Activated naive CD8-positive, alpha-beta T cell treated with anti-CD3 and anti-CD28 coated beads, Interleukin-2, amount 50 U/mL, for 16 hours (primary cell): ENCODE measurements around the gene PRR5.
"Not testable (repeated sequence)": the region's sequence is repeated elsewhere in the genome, so short reads cannot be mapped to it uniquely, and the experiment has no call there.

Experiments used
- DNase-seq: peaks from one replicate; pipeline ENCODE4 v3.0.0-alpha.2; 2020; ENCODE audit warnings: low read depth, low spot score

Gene PRR5, protein sequence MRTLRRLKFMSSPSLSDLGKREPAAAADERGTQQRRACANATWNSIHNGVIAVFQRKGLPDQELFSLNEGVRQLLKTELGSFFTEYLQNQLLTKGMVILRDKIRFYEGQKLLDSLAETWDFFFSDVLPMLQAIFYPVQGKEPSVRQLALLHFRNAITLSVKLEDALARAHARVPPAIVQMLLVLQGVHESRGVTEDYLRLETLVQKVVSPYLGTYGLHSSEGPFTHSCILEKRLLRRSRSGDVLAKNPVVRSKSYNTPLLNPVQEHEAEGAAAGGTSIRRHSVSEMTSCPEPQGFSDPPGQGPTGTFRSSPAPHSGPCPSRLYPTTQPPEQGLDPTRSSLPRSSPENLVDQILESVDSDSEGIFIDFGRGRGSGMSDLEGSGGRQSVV

DNA sequence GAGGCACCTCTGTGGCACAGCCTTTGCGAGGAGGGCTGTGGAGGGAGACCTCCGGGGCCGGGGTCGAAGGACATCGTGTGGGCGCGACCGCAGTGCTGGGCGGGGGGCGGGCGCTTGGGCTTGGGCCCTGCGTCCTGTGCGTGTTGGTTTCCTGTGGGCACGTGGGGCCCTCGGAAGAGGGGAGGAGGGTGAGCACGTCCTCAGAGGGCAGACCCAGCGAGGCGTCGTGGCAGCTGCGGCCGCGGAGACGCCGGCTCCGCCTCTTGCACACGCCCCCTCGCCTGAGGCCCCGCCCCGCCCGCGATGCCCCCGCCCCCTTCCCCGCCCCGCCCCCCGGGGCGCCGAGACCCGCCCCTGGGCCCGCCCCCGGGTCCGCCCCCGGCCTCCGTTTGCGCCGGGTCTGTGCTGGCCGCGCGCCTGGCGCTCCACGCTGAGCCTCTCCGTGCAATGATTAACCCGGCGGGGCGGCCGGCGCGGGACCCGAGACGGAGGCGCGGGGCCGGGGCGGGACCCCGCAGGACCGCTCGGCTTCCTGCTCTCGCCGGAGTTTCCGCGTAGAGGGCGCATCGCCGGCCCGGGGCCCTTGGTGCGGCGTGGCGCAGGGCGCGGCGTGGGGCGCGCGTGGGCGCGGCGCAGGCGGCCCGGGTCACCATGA is at the start of gene PRR5:
TSS of gene PRR5 (plus strand) at position 381 of the 655 bp plus-strand sequence. CDS start at position 652, 271 bp downstream.
- DNase-seq, result peak; percentile 54

DNA sequence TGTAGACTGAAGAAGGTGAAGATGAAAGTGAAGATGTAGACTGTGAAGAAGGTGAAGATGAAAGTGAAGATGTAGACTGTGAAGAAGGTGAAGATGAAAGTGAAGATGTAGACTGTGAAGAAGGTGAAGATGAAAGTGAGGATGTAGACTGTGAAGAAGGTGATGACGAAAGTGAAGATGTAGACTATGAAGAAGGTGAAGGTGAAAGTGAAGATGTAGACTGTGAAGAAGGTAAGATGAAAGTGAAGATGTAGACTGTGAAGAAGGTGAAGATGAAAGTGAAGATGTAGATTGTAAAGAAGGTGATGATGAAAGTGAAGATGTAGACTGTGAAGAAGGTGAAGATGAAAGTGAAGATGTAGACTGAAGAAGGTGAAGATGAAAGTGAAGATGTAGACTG is 49.1 kb upstream of the PRR5 start:
- DNase-seq, result not testable (repeated sequence)

DNA sequence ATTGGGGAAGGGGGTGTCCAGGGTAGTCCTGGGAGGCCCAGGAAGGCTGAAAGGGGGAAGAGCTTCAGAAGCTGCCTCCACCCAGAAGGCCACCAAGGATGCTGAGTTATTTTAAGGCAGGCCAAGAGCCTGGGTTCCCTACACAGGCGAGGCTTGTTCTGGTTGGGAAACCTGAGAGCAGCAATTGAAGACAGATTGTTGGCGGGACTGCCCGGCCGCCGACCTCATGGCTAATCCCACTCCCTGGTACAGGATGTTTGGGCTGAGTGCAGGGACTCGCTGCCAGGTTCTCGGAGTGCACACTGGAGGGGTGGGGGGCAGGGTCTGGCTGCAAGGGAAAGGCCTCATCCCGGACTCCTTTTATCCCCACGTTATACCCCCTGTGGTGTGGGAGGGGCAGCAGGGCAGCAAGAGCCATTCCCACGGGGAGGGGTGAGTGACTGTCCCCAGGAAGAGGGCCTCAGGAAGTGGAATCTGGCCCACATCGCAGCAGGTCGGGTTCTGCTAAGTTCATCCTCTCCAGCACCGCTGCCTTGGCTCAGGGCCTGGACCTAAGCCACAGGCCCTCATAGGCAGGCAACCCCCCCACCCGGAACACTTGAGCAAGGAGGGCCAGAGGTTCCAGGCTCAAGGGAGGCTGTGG is 43.6 kb upstream of the PRR5 start:
- no peak for DNase-seq

DNA sequence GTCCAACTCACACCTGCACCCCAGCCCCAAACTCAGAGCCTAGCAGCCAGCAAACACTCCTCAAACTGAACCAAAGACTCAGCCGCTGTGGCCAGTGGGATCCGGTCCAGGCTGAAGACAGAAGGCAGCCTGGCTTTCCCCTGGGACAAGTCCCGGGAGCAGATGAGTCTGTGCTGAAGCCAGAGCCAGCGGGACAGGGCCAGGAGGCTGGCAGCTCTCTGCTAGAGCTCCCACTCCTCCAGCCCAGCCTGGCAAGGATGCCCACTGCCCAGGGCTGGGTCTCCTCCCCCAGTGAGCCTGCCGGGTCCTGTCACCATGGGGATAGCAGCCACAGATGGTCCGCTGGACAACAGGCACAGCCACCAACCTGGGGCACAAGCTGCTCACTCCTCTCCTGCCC is 42.9 kb upstream of the PRR5 start:
- DNase-seq, result no peak

DNA sequence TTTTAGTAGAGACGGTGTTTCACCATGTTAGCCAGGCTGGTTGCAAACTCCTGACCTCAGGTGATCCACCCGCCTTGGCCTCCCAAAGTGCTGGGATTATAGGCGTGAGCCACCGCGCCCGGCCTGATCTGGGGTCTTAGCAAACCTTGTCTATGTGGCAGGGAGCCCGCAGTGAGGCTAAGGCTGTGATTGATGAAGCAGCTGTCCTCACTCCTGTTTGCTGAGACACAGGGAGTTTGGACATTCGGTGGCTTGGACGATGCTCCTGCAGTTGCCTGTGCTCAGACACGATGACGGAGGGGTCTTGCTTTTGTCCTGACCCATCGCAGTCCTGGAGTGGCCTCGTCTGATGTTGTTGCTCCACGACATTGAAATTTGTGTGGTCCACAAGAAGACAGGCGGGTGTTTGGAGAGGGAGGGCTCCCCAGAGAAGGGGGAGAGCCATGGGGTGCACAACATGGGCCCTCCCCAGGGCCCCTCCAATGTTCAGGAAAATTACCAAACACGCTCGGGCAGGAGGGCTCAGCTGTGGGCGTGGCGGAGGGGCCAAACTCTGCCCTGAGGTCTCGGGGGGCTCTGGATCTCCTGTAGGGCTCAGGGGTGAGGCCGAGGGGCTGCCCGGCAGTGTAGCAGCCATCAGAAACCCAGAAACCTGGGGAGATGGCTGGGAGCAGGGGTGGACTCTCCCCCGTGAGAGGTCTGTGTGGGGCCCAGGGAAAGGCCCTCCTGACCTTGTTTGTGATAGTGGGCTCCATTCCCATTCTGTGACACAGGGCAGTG is 41.8 kb upstream of the PRR5 start:
- no peak for DNase-seq

DNA sequence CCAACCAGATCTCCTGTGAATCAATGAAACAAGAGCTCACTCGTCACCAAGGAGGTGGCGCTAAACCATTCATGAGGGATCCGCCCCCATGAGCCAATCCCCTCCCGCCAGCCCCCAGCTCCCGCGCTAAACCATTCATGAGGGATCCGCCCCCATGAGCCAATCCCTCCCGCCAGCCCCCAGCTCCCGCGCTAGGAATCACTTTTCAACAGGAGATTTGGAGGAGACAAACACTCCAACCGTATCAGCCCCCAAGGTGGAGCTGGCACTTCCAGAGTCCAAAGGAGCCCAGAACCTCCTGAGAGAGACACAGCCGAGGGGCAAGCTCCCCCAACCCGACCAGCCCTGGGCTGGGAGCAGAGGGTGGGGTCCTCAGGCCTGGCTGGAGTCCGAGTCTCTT is 40.9 kb upstream of the PRR5 start:
- DNase-seq, result no peak

DNA sequence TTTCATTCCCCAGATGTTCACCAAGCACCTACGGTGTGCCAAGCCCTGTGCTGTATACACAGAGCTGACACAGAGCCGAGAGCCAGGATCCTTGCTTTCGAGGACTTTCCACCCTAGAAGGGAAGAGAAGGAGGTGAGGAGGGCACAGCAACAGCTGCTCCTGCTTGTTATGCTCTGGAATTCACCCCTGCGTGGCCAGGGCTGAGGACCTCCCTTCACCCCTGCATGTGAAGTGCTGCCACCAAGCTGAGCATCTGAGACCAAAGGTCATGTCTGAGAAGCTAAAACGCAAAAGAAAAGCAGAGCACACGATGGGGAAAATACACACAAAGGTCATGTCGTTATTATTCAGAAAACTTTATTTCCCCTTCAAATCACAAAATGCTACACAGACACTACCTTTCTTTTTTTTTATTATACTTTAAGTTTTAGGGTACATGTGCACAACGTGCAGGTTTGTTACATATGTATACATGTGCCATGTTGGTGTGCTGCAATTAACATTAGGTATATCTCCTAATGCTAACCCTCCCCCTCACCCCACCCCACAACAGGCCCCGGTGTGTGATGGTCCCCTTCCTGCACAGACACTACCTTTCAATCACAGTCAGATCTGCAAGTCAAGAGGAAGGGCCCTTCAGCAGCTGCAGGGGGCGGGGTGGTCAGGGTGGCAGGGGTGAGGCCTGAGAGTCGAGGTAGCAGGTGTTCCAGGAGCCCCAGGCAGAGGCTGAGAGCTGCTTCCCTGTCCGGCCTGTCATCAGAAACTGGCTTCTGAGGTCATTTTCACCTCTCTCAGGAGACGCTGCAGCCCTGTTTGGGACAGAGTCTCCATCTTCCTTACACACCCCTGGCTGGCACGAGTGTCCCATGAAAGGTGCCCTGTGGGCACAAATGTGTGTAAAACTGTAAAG is 40.1 kb upstream of the PRR5 start:
- DNase-seq, result no peak

DNA sequence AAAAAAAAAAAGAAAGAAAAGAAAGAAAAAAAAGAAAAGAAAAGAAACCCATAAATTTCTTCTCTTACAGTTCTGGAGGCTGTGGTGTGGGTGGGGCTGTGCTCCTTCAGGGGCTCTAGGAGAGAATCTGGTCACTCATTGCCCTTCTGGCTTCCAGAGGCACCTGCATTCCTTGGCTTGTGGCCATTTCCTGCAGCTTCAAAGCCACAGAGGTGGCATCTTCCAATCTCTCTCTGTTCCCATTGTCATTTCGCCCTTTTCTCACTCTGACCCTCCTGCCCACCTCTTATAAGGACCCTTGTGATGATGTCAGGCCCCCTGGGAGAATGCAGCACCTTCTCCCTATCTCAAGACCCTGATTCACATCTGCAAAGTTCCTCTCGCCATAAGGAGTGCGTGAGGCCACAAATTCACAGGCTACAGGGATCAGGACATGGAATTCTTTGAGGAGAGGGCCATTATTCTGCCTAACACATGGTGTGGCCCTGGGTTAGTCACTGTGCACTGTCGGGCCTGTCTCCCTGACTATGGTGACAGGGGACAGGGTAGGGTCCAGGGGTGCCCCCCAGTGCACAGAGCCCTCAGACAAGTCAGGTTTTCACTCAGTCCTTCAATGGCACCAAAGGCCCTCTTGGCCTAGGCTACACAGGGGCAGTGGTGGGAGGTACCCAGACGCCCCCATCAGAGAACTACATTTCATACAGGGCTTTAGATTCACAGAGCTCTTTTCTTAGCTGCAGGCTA is 38.6 kb upstream of the PRR5 start:
- DNase-seq, result no peak

DNA sequence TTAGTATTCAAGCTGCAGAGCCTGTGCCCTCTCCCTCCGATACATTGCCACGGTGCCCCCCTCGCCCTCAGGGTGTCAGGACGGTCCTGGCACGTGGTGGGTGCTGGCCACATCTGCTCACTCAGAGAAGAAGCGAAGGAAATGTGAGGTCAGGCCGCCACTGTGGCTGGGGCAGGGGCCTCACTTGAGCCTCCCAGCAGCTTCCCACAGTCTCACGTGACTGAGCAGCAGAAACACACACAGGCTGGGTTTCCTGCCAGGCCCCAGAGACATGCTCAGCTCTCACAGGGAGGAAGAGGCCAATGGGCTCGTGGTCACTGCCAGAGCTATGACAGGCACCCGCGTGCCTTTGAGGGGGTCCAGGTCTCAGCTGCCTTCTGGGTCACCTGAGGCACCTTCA is 37.9 kb upstream of the PRR5 start:
- no peak for DNase-seq

DNA sequence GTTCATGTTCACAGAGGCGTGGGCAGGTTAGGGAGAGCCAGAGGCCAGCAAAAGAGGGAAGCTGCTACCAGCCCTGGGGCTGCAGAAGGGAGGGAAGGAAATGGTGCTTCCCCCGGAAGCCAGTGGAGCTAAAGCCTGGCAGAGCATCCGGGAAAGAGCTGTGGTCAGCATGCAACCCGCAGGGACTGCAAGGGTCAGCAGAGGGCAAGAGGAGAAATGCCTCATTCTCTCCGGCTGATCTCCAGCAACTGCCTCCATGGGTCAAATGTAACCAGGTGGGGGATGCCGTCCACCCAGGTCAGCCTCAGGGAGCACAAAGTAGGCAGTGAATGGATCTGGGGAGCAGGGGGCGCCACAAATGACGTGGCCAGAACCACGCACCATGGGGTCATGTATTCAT is 36.9 kb upstream of the PRR5 start:
- no peak for DNase-seq

DNA sequence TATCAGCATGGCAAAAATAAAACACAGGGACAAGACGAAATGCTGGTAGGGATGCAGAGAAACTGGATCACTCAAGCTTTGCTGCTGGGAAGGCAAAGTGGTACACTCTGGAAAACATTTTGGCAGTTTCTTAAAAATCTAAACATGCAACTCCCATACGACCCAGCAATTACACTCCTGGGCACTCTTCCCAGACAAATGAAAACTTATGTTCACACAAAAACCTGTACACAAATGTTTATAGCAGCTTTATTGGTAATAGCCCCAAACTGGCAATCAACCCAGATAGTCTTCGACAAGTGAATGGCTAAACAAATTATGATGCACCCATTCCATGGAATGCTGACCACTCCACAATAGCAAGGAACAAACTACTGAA is 35.8 kb upstream of the PRR5 start:
- DNase-seq, result no peak

DNA sequence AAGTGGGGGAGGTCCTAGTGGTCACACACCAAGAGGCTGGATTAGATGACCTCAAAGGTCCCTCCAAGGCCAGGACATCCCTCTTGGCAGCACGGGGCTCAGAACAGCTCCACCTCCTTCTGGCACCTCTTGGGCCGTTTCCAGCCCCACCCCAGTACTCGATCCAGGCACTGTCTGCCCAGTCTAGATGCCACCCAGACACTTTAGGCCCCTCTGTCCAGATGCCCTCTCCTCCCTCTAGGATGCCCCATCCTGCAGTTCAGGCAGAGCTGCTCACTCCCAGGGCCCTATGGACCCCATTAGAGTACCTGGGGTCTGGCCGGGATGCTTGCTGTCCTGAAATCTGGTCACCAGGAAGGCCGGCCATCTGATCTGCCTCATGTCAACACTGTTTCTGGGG is 34.7 kb upstream of the PRR5 start:
- DNase-seq, result no peak

DNA sequence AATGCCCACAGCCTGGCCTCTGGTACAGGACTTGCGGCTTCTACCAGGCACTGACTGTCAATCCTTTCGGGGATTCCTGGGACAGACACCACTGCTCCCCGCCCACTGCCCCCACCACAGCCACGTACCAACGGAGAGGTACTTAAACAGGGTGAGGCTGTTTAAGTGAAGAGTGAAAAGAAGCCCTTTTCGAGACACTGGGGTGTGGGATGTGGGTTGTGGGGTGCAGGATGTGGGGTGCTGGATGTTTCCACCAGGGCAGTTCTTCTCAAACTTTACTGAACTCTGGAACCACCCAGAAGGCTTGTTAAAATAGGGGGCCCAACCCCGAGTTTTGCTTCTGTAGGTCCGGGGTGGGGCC is 34.2 kb upstream of the PRR5 start:
- DNase-seq, result no peak

DNA sequence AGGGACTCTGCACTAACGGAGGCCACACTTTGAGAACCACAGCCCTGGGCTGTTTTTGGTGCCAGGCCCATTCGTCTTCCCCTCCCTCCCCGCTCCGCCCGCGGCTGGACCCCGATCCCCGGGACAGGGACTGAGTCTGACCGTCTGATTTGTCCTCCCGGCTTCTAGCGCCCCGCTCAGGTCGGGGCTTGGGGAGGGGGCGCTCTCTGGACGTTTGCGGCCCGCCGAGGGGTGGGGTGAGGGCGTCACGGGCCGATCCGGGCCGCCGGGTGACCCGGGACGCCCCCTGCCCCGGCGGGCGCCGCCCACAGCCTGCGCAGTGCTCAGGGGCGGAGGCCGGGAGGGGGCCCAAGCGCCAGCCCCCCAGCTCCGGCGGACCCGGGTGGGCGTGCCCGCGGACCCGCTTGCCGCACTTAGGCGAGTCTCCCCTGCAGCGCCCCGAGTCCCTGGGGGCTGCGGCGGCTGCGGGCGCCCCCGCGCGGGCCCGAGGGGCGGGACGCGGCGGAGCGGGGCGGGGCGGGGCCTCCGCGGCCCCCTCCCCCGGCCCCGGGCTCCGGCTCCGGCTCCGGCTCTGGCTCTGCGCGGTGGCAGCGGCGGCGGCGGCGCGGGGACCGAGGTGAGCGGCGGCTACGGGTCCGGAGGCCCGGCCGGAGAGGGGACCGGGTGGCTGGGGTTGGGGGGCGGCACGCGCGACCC is 33.7 kb upstream of the PRR5 start:
- no peak for DNase-seq

DNA sequence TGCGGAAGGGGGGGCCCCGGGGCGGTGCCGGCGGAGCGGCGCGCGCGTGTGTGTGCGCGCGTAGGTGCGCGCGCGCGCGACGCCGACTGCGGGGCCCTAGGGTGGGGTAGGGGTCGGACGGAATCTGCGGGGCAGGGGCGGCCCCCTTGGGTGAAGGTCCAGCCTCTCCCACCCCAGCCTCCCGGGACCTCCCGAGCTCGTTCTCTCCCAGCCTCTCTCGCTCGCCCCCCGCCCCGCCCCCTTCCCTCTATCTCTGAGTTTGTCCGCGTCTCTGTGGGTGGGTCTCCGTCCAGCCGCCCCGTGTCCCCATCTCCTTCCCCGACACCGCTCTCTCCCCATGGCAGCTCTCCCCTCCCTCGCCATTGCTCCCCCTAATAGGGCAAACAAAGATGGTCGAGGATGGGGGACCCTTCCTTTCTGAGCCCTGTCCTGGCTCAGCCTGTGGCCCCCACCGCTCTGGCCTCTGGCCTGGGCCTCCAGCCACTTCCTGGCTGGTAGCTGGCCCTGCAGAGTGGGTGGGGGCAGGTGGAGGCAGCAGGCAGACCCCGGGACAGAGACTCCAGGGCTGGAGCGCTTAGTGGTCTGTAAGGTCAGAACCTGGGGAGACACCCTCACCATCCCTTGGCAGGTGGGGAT is 33.0 kb upstream of the PRR5 start:
- no peak for DNase-seq

DNA sequence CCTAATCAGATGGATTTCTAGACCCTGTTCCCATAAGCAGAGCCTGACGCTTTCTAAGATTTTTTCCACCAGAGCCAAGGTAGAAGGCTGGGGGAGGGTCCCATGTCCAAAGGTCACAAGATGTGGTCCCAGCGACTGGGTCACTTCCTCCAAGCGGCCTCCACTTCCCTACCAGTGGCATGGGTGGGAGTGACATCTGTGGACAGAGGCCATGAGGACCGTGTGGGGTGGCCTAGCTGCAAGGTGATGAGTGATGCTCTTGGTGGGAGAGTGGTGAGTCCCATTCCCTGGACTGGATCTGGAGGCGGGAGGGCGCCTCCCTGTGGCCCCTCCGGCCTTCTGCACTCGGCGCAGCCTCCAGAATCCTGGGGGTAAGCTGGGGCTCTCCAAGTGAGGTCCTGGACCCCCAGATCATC is 32.4 kb upstream of the PRR5 start:
- no peak for DNase-seq

DNA sequence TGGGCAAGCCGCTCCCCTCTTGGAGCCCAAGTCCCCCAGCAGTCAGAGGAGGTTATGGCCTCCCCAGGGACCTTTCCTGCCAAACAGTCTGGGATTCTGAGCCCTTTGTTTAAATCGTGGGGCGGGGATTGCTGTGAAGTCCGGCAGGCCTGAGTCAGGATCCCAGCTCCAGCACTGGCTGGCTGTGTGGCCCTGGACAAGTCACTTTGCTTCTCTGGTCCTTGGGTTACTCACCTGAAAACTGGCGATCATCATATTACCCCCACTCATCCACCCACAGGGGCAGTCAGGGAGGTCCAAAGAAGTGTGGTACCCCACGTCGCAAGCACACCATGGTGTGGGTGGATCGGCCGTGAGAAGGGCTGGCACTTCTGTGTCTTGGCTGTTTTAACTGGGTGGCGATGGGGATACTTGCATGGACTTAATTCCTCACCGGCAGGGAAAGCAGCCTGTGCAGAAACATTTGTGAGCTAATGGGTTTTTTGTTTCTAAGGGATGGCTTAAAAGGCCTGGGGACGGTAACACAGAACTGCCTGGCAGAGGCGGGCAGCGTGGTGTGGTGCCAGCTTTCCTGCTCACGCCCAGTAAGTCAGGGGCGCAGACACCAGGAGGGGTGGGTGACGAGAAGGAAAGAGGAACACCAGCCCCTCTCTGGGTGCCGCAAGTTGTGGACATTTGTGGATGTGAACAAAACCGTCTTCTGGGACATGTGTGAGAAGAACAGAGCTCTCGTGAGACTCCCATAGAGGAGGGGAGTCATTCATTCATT is 31.6 kb upstream of the PRR5 start:
- no peak for DNase-seq

DNA sequence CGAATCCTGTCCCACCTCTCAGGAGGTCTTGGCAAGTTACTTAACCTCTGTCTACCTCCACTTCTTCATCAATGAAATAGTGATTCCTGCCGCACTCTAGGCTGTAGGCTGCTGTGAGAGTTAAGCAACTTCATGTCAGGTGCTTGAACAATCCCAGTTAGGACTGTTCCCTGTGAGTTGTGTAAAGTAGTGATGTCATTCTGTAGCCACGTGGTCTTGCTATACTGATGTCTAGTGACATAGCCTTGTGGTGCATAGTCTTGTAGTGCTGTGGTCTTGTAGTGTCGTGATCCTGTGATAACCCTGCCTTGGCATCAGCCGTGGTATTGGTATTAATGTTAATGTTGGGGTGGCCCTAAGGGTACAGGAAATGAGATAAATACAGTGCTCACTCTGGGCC is 30.3 kb upstream of the PRR5 start:
- DNase-seq, result no peak

DNA sequence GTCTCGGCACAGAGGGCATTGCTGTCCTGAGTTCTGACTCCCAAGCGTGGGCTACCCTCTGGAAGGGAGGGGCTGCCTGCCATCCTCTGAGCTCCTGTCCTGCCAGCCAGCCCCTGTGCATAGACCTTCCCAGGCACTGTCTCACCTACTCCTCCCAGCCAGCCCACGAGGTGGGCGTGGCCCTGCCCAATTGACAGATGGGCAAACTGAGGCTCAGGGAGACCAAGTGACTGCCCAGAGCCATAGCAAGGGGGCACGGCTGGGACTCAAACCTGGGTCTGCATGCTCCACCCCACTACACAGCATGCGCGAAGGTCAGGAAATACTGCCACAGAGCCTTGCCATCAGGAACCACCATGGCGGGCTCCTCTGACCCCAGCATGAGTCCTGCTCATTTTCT is 29.4 kb upstream of the PRR5 start:
- no peak for DNase-seq
